ENCODE results near the gene BRD4.

The BRD4 gene

DNA sequence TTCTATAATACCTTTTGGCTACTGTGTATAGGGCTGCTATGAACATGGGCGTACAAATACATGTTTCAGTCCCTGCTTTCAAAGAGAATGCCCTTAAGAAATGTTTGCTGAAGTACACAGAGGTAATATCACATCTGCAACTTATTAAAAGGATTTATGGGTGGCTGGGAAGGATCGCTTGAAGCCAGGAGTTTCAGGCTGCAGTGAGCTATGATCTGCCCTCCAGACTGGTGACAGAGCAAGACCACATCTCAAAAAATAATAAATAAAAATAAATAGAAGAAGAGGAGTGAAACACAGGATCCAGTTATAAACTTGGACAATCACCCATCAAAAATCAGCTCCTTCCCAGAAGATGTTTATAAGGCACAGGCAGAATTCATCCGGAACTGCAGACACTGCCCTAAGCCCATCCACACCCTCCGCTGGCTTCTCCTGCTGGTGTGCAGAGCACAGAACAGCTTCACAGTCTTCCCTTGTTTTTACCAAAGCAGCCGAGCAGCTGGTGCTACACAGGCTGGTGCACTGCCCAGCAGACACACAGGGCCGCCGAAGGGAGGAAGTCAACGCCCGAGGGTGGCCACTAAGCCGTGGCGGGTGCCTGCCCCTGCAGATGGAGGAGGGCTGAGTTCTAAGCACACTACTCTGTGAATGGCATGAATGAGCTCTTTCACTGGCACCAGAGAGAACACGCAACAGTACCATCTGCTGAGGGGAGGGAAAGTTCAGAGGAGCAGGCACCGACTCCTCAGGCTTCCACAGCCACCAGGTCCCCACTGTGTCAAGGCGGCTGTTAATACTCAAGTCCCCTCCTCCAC lies 44.0 kb downstream of the BRD4 start:
- TF ChIP-seq, protein P1, sequence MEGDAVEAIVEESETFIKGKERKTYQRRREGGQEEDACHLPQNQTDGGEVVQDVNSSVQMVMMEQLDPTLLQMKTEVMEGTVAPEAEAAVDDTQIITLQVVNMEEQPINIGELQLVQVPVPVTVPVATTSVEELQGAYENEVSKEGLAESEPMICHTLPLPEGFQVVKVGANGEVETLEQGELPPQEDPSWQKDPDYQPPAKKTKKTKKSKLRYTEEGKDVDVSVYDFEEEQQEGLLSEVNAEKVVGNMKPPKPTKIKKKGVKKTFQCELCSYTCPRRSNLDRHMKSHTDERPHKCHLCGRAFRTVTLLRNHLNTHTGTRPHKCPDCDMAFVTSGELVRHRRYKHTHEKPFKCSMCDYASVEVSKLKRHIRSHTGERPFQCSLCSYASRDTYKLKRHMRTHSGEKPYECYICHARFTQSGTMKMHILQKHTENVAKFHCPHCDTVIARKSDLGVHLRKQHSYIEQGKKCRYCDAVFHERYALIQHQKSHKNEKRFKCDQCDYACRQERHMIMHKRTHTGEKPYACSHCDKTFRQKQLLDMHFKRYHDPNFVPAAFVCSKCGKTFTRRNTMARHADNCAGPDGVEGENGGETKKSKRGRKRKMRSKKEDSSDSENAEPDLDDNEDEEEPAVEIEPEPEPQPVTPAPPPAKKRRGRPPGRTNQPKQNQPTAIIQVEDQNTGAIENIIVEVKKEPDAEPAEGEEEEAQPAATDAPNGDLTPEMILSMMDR (conservative IDR thresholded peaks at IDR 0.05; ENCODE audit: control insufficient read depth, insufficient read depth, low read depth, low read length) = no peak
- DNase-seq (ENCODE audit: low read depth) = peak; percentile 55
- no peak overlapping the region for H3K4me3 ChIP-seq (ENCODE audit: control insufficient read depth, low read depth, low read length)

DNA sequence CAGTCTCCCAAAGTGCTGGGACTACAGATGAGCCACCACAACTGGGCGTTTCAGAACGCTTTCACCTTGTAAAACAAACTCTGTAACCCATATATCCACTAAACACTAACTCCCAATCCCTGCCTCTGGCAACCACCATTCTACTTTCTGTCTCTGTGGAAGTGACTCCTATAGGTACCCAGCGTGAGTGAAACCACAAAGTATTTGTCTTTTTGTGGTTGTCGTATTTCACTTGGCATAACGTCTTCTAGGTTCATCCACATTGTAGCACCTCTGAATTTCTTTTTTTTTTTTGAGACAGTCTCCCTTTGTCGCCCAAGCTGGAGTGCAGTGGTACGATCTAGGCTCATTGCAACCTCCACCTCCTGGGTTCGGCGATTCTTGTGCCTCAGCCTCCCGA lies 44.8 kb downstream of the BRD4 start:
- no peak overlapping the region for H3K4me3 ChIP-seq (ENCODE audit: control insufficient read depth, low read depth, low read length)
- TF ChIP-seq, protein P1 (conservative IDR thresholded peaks at IDR 0.05; ENCODE audit: control insufficient read depth, insufficient read depth, low read depth, low read length) = no peak
- DNase-seq (ENCODE audit: low read depth) = no peak

DNA sequence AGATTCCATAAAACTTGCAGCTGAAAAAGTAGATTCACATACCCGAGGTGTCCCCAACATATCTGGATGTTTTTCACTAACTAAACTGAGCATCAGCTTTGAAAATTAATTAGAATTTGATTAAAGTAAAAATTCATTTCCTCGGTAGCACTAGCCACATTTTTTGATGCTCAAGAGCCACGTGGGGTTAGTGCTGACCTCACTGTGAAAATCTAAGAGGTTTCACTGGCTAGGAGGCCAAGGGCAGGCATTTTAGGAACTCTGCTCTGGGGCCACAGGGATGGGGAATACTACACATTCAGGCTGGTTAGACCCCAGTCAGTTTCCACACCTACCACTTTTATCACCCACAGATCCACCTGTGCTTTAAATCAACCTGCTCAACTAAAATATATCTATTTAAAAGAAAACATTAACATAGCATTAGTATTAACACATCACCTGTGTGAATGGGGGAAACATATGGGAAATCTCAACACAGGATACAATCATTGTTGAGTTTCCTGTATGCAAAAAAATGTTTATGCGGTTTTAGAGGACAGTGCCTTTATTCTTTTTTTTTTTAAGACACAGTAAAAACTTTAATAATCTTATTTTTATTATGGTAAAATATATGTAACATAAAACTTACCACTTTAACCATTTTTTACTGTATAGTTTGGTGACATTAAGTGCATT lies 45.5 kb downstream of the BRD4 start:
- no peak overlapping the region for H3K4me3 ChIP-seq (ENCODE audit: control insufficient read depth, low read depth, low read length)
- TF ChIP-seq, protein P1 (conservative IDR thresholded peaks at IDR 0.05; ENCODE audit: control insufficient read depth, insufficient read depth, low read depth, low read length) = no peak
- no peak for DNase-seq (ENCODE audit: low read depth)

DNA sequence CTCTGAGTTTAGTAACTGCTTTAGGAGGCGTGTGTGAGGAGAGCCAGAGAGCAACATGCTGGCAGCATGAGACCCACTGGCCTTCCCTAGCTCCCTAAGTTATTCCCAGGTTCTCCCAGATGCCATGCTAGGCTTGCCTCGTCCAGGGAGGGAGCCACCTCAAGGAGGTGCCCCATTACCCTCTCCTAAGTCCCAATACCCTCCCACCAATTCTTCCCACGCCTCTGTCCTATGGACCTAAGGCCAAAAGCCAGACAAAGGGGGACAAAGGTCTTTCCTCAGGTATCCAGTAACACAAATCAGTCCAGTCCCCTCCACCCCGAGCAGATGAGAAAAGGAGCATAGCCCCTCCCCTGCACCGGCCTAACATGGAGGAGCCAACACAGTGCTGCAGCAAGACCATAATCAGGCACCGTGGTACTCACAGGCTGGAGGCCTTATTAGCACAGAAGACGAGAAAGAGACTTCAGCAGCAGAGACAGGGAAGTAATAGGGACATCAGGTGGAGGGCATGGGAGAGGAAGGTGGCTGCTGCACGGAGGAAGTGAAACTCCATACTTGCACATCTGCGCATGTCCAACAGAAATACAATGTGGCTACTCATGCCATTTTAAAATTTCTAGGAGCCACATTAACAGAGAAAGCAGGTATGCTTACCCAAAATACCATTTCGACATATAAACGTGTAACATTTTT lies 46.3 kb downstream of the BRD4 start:
- DNase-seq (ENCODE audit: low read depth) = no peak
- H3K4me3 ChIP-seq (ENCODE audit: control insufficient read depth, low read depth, low read length) = no peak overlapping the region
- TF ChIP-seq, protein P1 (conservative IDR thresholded peaks at IDR 0.05; ENCODE audit: control insufficient read depth, insufficient read depth, low read depth, low read length) = no peak

DNA sequence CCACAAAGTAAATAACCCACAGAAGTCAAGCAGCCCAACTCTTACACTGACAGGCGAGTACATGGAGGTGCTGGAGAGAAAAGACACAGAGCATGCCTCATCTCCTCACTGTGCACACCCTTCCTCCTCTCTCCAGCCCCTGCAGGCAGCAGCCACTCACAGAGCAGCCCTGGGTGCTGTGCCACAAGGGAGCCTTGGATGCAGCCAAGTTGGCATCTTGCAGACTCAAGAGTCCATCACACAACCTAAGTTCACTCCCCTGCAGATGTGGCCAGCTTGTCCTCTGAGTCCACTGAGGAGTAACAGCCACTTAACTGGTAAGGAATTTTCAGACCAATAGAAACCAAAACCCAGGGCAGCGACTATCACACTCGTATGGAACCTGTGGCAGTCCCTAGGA lies 47.4 kb downstream of the BRD4 start:
- H3K4me3 ChIP-seq (ENCODE audit: control insufficient read depth, low read depth, low read length) = no peak overlapping the region
- TF ChIP-seq, protein P1 (conservative IDR thresholded peaks at IDR 0.05; ENCODE audit: control insufficient read depth, insufficient read depth, low read depth, low read length) = no peak
- no peak for DNase-seq (ENCODE audit: low read depth)

DNA sequence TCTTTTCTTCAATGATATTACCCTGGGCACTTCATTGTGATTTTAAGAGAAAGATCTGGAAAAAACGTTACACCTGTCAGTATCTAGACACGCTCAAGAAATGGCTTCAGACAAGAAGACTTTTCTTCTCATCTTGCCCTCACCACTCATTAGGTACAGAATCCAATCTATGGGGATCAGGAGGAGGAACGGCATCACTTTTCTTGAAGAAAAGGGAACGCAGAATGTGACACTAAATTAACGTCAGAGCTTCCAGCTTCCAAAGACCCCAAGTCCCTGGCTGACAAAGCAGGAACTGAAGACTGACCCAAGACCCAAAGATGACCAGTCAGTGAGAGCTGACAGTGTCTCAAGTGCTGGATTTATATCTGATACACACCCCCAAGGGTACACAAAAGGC lies 48.2 kb downstream of the BRD4 start:
- TF ChIP-seq, protein P1 (conservative IDR thresholded peaks at IDR 0.05; ENCODE audit: control insufficient read depth, insufficient read depth, low read depth, low read length) = no peak
- DNase-seq (ENCODE audit: low read depth) = no peak
- no peak overlapping the region for H3K4me3 ChIP-seq (ENCODE audit: control insufficient read depth, low read depth, low read length)

All from fibroblast of mammary gland (primary cell).